C4-2B (cell line): ENCODE results near the gene FAM131C.

Experiments
- H3K27ac ChIP-seq: fragments of 450-650 bp; 2 replicates; pipeline ENCODE4 v1.5.1; 2017
- ZFX ChIP-seq: fragments of 450-650 bp; IDR thresholded peaks from 2 replicates; pipeline ENCODE4 v1.6.1; 2017
- TF ChIP-seq, protein P1 (sequence below): fragments of 450-650 bp; conservative IDR thresholded peaks from 2 replicates; pipeline ENCODE4 v1.5.1; 2017; ENCODE audit warnings: mild to moderate bottlenecking

FAM131C gene

GRCh38 chr1:16075337-16076030, 2.0 kb upstream of the FAM131C start:
- TF ChIP-seq, protein P1, sequence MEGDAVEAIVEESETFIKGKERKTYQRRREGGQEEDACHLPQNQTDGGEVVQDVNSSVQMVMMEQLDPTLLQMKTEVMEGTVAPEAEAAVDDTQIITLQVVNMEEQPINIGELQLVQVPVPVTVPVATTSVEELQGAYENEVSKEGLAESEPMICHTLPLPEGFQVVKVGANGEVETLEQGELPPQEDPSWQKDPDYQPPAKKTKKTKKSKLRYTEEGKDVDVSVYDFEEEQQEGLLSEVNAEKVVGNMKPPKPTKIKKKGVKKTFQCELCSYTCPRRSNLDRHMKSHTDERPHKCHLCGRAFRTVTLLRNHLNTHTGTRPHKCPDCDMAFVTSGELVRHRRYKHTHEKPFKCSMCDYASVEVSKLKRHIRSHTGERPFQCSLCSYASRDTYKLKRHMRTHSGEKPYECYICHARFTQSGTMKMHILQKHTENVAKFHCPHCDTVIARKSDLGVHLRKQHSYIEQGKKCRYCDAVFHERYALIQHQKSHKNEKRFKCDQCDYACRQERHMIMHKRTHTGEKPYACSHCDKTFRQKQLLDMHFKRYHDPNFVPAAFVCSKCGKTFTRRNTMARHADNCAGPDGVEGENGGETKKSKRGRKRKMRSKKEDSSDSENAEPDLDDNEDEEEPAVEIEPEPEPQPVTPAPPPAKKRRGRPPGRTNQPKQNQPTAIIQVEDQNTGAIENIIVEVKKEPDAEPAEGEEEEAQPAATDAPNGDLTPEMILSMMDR: no peak
- no peak for TF ChIP-seq ZFX
- H3K27ac ChIP-seq: no peak overlapping the region

DNA sequence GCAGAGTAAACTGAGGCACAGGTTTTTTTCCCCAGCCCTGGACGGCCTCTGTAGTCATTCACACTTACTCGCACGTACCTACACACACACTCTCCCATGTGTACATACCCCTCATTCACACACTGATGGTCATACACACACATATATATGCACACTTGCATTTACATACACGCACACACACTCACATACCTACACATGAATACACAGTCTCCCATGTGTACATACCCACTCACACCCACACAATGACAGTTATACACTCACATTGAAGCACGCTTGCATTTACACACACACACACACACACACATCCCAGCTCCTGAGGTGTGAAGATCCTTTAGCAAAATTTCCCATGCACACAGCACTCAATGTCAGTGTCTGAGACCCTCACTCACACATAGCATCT, 766 bp upstream of the FAM131C start:
- no peak overlapping the region for H3K27ac ChIP-seq
- TF ChIP-seq, protein P1: no peak

DNA sequence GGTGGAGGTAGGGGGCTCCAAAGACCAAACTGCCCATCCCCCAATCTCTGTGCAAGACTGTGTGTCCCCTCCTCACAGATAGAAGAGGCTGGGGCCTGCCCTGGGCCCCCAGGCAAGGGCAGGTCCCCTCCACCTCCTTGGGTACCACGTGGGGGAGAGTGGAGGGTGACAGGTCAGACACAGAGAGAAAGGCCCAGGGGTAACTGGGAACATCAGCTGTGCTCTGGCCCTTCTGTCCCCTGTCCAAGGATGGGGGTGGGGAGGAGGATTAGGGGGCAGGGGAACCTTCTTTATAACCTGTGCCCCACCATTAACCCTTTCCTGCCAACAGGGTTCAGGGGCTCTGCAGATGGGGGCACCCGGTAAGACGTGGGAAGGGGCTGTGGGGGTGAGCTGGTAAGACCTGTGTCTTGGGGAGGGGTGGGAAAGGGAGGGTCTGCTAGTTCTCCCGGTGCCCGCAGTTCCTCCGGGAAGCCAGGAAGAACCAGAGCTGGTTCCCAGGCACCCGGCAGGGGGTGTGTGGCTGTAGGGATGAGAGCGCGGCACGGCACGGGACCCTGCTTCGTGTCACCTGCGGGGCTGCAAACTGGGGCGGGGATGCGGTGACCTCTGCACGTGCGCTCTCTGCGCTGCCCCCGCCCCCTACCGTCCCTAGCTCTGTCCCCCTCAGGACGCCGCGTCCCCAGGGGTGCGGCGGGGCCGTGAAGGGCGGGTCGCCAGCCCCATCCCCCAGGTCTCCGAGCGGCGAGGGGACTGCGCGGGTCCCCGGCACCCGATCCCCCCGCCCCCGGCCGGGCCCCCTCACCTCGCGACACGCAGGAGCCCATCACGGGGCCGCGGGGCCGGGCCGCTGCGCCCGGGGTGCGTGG, 601 bp downstream of the FAM131C start:
- TF ChIP-seq ZFX: no peak
- TF ChIP-seq, protein P1: no peak
- no peak overlapping the region; the same call in 1 of the 2 replicates for H3K27ac ChIP-seq

- no peak overlapping the region for H3K27ac ChIP-seq
- no peak for TF ChIP-seq ZFX
- TF ChIP-seq, protein P1: no peak
Observed at GRCh38 chr1:16072095-16072494, 1.4 kb downstream of the FAM131C start.

DNA sequence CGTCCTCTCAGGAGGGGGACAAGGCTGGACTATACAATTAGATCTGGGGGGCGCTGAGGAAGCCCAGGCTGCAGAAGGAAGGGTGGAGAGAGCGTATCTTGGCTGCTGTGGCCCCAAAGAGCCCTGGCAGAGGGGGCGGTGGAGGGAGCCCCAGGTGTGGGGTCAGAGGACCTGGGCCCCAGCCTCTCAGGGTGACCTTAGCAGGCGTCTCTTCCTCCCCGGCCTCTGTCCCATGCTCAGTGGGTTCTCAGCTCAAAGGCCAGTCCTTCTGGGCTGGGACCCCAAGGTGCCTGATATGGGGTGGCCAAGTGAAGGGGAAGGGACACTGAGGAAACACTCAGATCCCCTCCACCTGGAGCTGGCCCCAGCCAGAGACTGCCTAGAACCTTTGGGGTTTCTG, 1.8 kb downstream of the FAM131C start:
- no peak overlapping the region for H3K27ac ChIP-seq
- TF ChIP-seq, protein P1: no peak
- no peak for TF ChIP-seq ZFX

- no peak overlapping the region for H3K27ac ChIP-seq
- no peak for TF ChIP-seq ZFX
- TF ChIP-seq, protein P1: no peak
Observed at GRCh38 chr1:16070640-16071355, 2.7 kb downstream of the FAM131C start.
